Lung (tissue), 12 donors: ENCODE measurements around the gene CELF2. TPM values are rescaled to one million over a fixed set of nuclear protein-coding genes. Genes with fewer than 3 reads are reported as not detected.

ENCODE experiments used
- ATAC-seq: fragments of 200-7000 bp; cut with Tn5 transposase; one replicate; pipeline ENCODE4 v1.9.1; 2020; ENCODE audit warnings: moderate number of reproducible peaks; ENCODE audit not compliant: insufficient read depth, low FRiP score
- DNase-seq, 3 donors: peaks; one replicate each; pipeline ENCODE4 v3.0.0-alpha.2; 2013 to 2017
- H3K27ac ChIP-seq, 2 donors: one replicate each; pipeline ENCODE4 v1.5.1; 2013; ENCODE audit warnings: mild to moderate bottlenecking in 2 of 2, moderate library complexity in 2 of 2, control low read depth in 1 of 2, inconsistent platforms in 1 of 2, low read depth in 1 of 2, low read length in 1 of 2
- H3K27me3 ChIP-seq, 3 donors: one replicate each; pipeline ENCODE4 v1.5.1; 2013; ENCODE audit warnings: low read length in 2 of 3; ENCODE audit not compliant: control insufficient read depth in 3 of 3, insufficient read depth in 3 of 3
- H3K36me3 ChIP-seq, 4 donors: one replicate each; pipeline ENCODE4 v1.5.1; 2013; ENCODE audit warnings: low read length in 4 of 4, mild to moderate bottlenecking in 1 of 4, moderate library complexity in 1 of 4; ENCODE audit not compliant: control insufficient read depth in 4 of 4, insufficient read depth in 4 of 4
- H3K4me1 ChIP-seq, 5 donors: one replicate each; pipeline ENCODE4 v1.5.1; 2013; ENCODE audit warnings: low read length in 5 of 5, mild to moderate bottlenecking in 2 of 5, moderate library complexity in 1 of 5; ENCODE audit not compliant: control insufficient read depth in 5 of 5, insufficient read depth in 5 of 5
- H3K4me3 ChIP-seq: one replicate; pipeline ENCODE4 v1.5.1; 2013; ENCODE audit warnings: mild to moderate bottlenecking, control low read depth, moderate library complexity
- H3K9ac ChIP-seq, 2 donors: one replicate each; pipeline ENCODE4 v1.5.1; 2013; ENCODE audit warnings: low read length in 2 of 2, control low read depth in 1 of 2; ENCODE audit not compliant: insufficient read depth in 1 of 2
- H3K9me3 ChIP-seq, 4 donors: one replicate each; pipeline ENCODE4 v1.5.1; 2013; ENCODE audit warnings: low read length in 3 of 4, mild to moderate bottlenecking in 1 of 4, moderate library complexity in 1 of 4; ENCODE audit not compliant: control insufficient read depth in 4 of 4, insufficient read depth in 3 of 4
- CTCF ChIP-seq: IDR thresholded peaks from 2 replicates; pipeline ENCODE4 v1.5.1; 2012; ENCODE audit warnings: mild to moderate bottlenecking; ENCODE audit errors: control extremely low read depth, extremely low read depth
- WGBS, 2 donors: extraction: QIAGEN DNeasy Blood & Tissue Kit; methylation state at CpG; one replicate each; pipeline ENCODE4 v1.1.7; 2013; 5-methylcytosine and 5-hydroxymethylcytosine counted together
- polyA plus RNA-seq, 2 donors: library from polyadenylated mRNA; stranded (reverse); fragments of 200-250 nt; gene quantifications; one replicate each; pipeline ENCODE4 v1.2.1, GENCODE V29; 2013
- total RNA-seq, 2 donors: library from RNA; depleted of rRNA in 1 of 2; stranded (reverse); fragments of >200 nt in 1 of 2; gene quantifications; one replicate each; pipeline ENCODE4 v1.2.1, GENCODE V29; 2014 to 2021
- donor health status: control.
- donor health status: control.
- donor health status: Bipolar disorder and iron deficiency.
- donor health status: healthy.
- donor health status: DM: yes; HTN: yes; CAD: no.

The CELF2 gene
- total and polyA plus RNA-seq, 4 donors, result 13.6 to 115 (median 63.7) TPM

GRCh38 chr10:11214407-11214806 is 196.7 kb downstream of the CELF2 start:
- TF ChIP-seq CTCF, result no peak
- peaks cover 0 to 25% (median 0%) of the 10 kb centered on the region in 5 donors for H3K4me1 ChIP-seq
- H3K9ac ChIP-seq, result no peak overlapping the region
- no peak for ATAC-seq
- no peak overlapping the region for H3K27ac ChIP-seq
- no peak for DNase-seq
- H3K36me3 ChIP-seq, result peaks cover 0 to 5% (median 3%) of the 10 kb centered on the region in 4 donors
- no peak overlapping the region for H3K4me3 ChIP-seq
- no peaks in the 10 kb centered on the region for H3K27me3 ChIP-seq
- peaks cover 0 to 2% (median 0%) of the 10 kb centered on the region in 4 donors for H3K9me3 ChIP-seq
- 91 to 92% methylated on average over 10 of the region's 10 CpGs for WGBS, 2 donors

GRCh38 chr10:11215471-11215870 is 197.8 kb downstream of the CELF2 start:
- Histone ChIP-seq H3K4me3 (no peak overlapping the region), H3K36me3 (peaks cover 0 to 7% (median 4%) of the 10 kb centered on the region in 4 donors), H3K9ac (no peak overlapping the region), H3K27ac (no peak overlapping the region), H3K9me3 (peaks cover 0 to 2% (median 0%) of the 10 kb centered on the region in 4 donors), H3K27me3 (no peaks in the 10 kb centered on the region), H3K4me1 (peaks cover 0 to 19% (median 0%) of the 10 kb centered on the region in 5 donors)
- no peak for DNase-seq
- no peak for TF ChIP-seq CTCF
- no peak for ATAC-seq
- WGBS, 2 donors, result 51 to 79% methylated on average over 4 of the region's 4 CpGs

DNA sequence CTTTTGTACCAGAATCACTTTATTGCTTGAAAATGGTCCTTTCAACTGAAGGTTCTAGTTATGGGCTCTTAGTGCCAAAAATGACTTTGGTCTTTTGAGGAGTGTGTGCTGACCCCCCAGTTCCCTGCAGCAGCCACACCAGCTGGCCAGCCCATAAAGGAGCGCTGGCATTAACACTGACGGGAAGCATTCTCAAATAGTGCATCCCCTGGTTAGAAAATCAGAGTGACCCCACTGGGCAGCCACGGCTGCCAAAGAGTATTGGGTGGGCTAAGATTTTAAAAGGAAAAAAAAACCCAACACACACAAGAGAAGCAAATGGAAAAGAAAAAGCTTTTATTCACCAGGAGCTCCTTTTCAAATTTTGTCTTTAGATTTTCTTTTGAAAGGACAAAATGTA is 199.8 kb downstream of the CELF2 start:
- peaks cover 0 to 2% (median 0%) of the 10 kb centered on the region in 4 donors for H3K9me3 ChIP-seq
- peaks cover 0 to 8% (median 0%) of the 10 kb centered on the region in 5 donors for H3K4me1 ChIP-seq
- no peak for TF ChIP-seq CTCF
- H3K36me3 ChIP-seq, result peaks cover 0 to 7% (median 4%) of the 10 kb centered on the region in 4 donors
- 89 to 91% methylated on average over 3 of the region's 3 CpGs for WGBS, 2 donors
- H3K9ac ChIP-seq, result no peak overlapping the region
- ATAC-seq, result no peak
- no peaks in the 10 kb centered on the region for H3K27me3 ChIP-seq
- DNase-seq, result no peak
- no peak overlapping the region for H3K27ac ChIP-seq
- no peak overlapping the region for H3K4me3 ChIP-seq

DNA sequence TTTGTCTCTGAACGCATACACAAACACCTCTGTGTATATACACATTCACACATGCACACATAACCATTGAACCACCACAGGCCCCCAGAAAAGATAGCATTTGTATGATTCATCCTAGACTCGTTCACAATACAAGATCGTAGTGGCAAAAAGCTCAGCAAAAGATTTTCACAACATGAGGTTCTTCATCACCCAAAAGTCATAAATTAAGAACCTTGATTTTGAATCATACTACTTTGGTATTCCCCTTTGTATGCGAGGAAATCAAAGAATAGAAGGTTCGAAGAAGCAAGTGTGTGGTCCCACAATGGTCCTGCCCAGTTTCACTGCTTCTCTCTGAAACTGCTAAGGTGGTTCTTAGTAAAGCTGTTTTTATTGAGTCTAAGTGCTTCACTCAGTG is 200.7 kb downstream of the CELF2 start:
- Histone ChIP-seq H3K9me3 (peaks cover 0 to 2% (median 0%) of the 10 kb centered on the region in 4 donors), H3K36me3 (peaks cover 0 to 7% (median 4%) of the 10 kb centered on the region in 4 donors), H3K9ac (no peak overlapping the region), H3K4me3 (no peak overlapping the region), H3K27ac (no peak overlapping the region), H3K27me3 (no peaks in the 10 kb centered on the region), H3K4me1 (peaks cover 0 to 5% (median 0%) of the 10 kb centered on the region in 5 donors)
- WGBS, 2 donors, result 84 to 91% methylated on average over 5 of the region's 5 CpGs
- no peak for ATAC-seq
- DNase-seq, result no peak
- TF ChIP-seq CTCF, result no peak
